GM12865 (cell line): ENCODE measurements around the gene DNHD1.

Experiments
- DNase-seq: peaks from one replicate; pipeline ENCODE4 v3.0.0; 2010; ENCODE audit warnings: low read depth
- H3K4me3 ChIP-seq: 2 replicates; pipeline ENCODE4 v1.5.1; 2011; ENCODE audit warnings: mild to moderate bottlenecking, low read depth, low read length, control low read depth
- CTCF ChIP-seq: IDR thresholded peaks from 2 replicates; pipeline ENCODE4 v1.5.1; 2011; ENCODE audit warnings: low read length, control low read depth, low read depth, inconsistent platforms; ENCODE audit not compliant: insufficient read depth; ENCODE audit errors: missing control alignments

DNHD1 gene

GRCh38 chr11:6612213-6613041 is 115.3 kb downstream of the DNHD1 start, which contains the start of gene TAF10:
TAF10 (minus strand) TSS chr11:6612216; CDS start chr11:6612189, 27 bp downstream.
- peak within 1 kb of the TSS; percentile 84 for H3K4me3 ChIP-seq
- TF ChIP-seq CTCF: peak; percentile 63
- peak; percentile 96 for DNase-seq

GRCh38 chr11:6613496-6613895 is 116.4 kb downstream of the DNHD1 start:
- no peak for TF ChIP-seq CTCF
- no peak for DNase-seq
- H3K4me3 ChIP-seq: no peak overlapping the region

GRCh38 chr11:6614446-6614845 is 117.4 kb downstream of the DNHD1 start:
- no peak for DNase-seq
- H3K4me3 ChIP-seq: no peak overlapping the region
- no peak for TF ChIP-seq CTCF

- no peak overlapping the region for H3K4me3 ChIP-seq
- no peak for TF ChIP-seq CTCF
- DNase-seq: no peak
Measured at GRCh38 chr11:6615046-6615445, 118.0 kb downstream of the DNHD1 start.

- no peak overlapping the region for H3K4me3 ChIP-seq
- no peak for DNase-seq
- no peak for TF ChIP-seq CTCF
Measured at GRCh38 chr11:6615882-6616585, 119.0 kb downstream of the DNHD1 start.

- H3K4me3 ChIP-seq: no peak overlapping the region
- DNase-seq: no peak
- no peak for TF ChIP-seq CTCF
Measured at GRCh38 chr11:6616596-6617250, 119.6 kb downstream of the DNHD1 start.
